DMS114 treated with DMSO at 0.1 percent for 48 hours (cell line): ENCODE data around the gene FUT1.
A peak's percentile ranks its signal among the peaks of the same experiment; 100 is the strongest.
"Not testable (repeated sequence)": the region's sequence is repeated elsewhere in the genome, so short reads cannot be mapped to it uniquely, and the experiment has no call there.

Source experiments
- DNase-seq: peaks from one replicate; lab custom pipeline; 2025; ENCODE audit not compliant: unreplicated experiment; lab: John Stamatoyannopoulos, UW

FUT1 gene

GRCh38 chr19:48768994-48769713, 16.7 kb upstream of the FUT1 start:
- DNase-seq = no peak

GRCh38 chr19:48768171-48768753, 15.8 kb upstream of the FUT1 start:
- DNase-seq = not testable (repeated sequence)

GRCh38 chr19:48765816-48766215, 13.4 kb upstream of the FUT1 start:
- not testable (repeated sequence) for DNase-seq

- no peak for DNase-seq
Observed at GRCh38 chr19:48760504-48761205, 8.2 kb upstream of the FUT1 start.

- DNase-seq = no peak
Observed at GRCh38 chr19:48757741-48758144, 5.3 kb upstream of the FUT1 start.

GRCh38 chr19:48757089-48757675, 4.7 kb upstream of the FUT1 start:
- DNase-seq = no peak

GRCh38 chr19:48756686-48757085, 4.2 kb upstream of the FUT1 start:
- DNase-seq = no peak

GRCh38 chr19:48756212-48756611, 3.8 kb upstream of the FUT1 start:
- no peak for DNase-seq

- no peak for DNase-seq
Observed at GRCh38 chr19:48755787-48756186, 3.3 kb upstream of the FUT1 start.

- DNase-seq = no peak
Observed at GRCh38 chr19:48755084-48755641, 2.7 kb upstream of the FUT1 start, which contains the start of gene FGF21. FGF21 (plus strand) TSS chr19:48755524; CDS start chr19:48756237, 713 bp downstream.

GRCh38 chr19:48751845-48752495, 471 bp downstream of the FUT1 start:
- DNase-seq = no peak

- DNase-seq = no peak
Observed at GRCh38 chr19:48750771-48751504, 1.5 kb downstream of the FUT1 start.

GRCh38 chr19:48750351-48750750, 2.1 kb downstream of the FUT1 start:
- no peak for DNase-seq

GRCh38 chr19:48749571-48750198, 2.8 kb downstream of the FUT1 start:
- no peak for DNase-seq

- DNase-seq = peak; percentile 87
Observed at GRCh38 chr19:48746738-48747575, 5.5 kb downstream of the FUT1 start, which contains the start of gene IZUMO1. IZUMO1 (minus strand) TSS chr19:48746909; CDS start chr19:48745859, 1,050 bp downstream.

GRCh38 chr19:48746110-48746509, 6.3 kb downstream of the FUT1 start:
- no peak for DNase-seq

- DNase-seq = peak; percentile 53
Observed at GRCh38 chr19:48745208-48745995, 7.0 kb downstream of the FUT1 start.

GRCh38 chr19:48742096-48742495, 10.3 kb downstream of the FUT1 start:
- DNase-seq = no peak
